Cardiac muscle cell (in vitro differentiated cells and primary cell): ENCODE results near the gene PCNP. TPM values are rescaled to one million over a fixed set of nuclear protein-coding genes. Genes with fewer than 3 reads are reported as not detected.
"Not testable (repeated sequence)": the region's sequence is repeated elsewhere in the genome, so short reads cannot be mapped to it uniquely, and the experiment has no call there.

Experiments used
- DNase-seq, 2 donors: peaks; one replicate each; pipeline versions ENCODE4 v3.0.0 to v3.0.0-alpha.2; 2010 to 2017; ENCODE audit warnings: low read depth in 1 of 2, low spot score in 1 of 2
- H3K27ac ChIP-seq: fragments of 200-600 bp; sonication (generic); 2 replicates; pipeline ENCODE4 v1.5.1; 2016
- H3K27me3 ChIP-seq: fragments of 200-600 bp; sonication (generic); 2 replicates; pipeline ENCODE4 v1.6.0; 2016; ENCODE audit warnings: control low read depth
- H3K36me3 ChIP-seq: fragments of 200-600 bp; sonication (generic); 2 replicates; pipeline ENCODE4 v1.5.1; 2016; ENCODE audit warnings: control low read depth
- H3K4me1 ChIP-seq: fragments of 200-600 bp; sonication (generic); 2 replicates; pipeline ENCODE4 v1.8.1; 2017; ENCODE audit warnings: low read depth, mild to moderate bottlenecking, mixed run types
- H3K4me3 ChIP-seq: fragments of 200-600 bp; sonication (generic); 2 replicates; pipeline ENCODE4 v1.5.1; 2016; ENCODE audit warnings: mild to moderate bottlenecking
- H3K9me3 ChIP-seq: fragments of 200-600 bp; sonication (generic); 2 replicates; pipeline ENCODE4 v1.5.1; 2017; ENCODE audit warnings: low read depth, mild to moderate bottlenecking, control low read depth
- polyA plus RNA-seq: library from polyadenylated mRNA; unstranded; fragments of >200 nt; fragmentation: Nextera tagmentation; extraction: Ambion mirVana; gene quantifications from 2 replicates; pipeline ENCODE4 v1.2.1, GENCODE V29; 2016
- total RNA-seq: library from RNA; depleted of rRNA; stranded (reverse); fragments of >200 nt; gene quantifications from 2 replicates; pipeline ENCODE4 v1.2.3, GENCODE V29; 2016
- TF ChIP-seq, protein P1 (sequence below): IDR thresholded peaks from 2 replicates; pipeline ENCODE4 v1.5.1; 2012; ENCODE audit warnings: low read depth, mild to moderate bottlenecking, low read length

Gene PCNP
- total and polyA plus RNA-seq, 2 experiments from 2014 or later = 64.5 to 119 TPM

DNA sequence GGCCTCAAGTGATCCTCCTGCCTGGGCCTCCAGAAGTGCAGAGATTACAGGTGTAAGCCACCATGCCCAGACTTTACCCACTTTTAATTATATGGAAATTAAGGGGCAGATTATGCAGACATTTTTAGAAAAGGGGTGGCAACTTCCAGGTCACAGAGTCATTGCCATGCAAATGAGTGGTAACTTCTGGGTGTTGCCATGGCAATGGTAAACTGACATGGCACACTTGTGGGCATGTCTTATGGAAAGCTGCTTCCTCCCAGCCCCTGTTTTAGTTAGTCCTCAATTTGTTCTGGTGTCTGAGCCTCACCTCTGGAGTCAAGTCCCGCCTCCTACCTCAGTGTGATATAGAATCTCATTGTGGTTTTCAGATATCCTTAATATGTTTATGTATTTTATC is 49.7 kb downstream of the PCNP start:
- no peak for DNase-seq
- no peak overlapping the region for H3K27ac ChIP-seq
- no peaks in the 10 kb centered on the region for H3K36me3 ChIP-seq
- H3K27me3 ChIP-seq = no peaks in the 10 kb centered on the region
- no peak overlapping the region for H3K4me3 ChIP-seq
- TF ChIP-seq, protein P1, sequence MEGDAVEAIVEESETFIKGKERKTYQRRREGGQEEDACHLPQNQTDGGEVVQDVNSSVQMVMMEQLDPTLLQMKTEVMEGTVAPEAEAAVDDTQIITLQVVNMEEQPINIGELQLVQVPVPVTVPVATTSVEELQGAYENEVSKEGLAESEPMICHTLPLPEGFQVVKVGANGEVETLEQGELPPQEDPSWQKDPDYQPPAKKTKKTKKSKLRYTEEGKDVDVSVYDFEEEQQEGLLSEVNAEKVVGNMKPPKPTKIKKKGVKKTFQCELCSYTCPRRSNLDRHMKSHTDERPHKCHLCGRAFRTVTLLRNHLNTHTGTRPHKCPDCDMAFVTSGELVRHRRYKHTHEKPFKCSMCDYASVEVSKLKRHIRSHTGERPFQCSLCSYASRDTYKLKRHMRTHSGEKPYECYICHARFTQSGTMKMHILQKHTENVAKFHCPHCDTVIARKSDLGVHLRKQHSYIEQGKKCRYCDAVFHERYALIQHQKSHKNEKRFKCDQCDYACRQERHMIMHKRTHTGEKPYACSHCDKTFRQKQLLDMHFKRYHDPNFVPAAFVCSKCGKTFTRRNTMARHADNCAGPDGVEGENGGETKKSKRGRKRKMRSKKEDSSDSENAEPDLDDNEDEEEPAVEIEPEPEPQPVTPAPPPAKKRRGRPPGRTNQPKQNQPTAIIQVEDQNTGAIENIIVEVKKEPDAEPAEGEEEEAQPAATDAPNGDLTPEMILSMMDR = no peak
- H3K9me3 ChIP-seq = no peaks in the 10 kb centered on the region
- no peaks in the 10 kb centered on the region for H3K4me1 ChIP-seq

DNA sequence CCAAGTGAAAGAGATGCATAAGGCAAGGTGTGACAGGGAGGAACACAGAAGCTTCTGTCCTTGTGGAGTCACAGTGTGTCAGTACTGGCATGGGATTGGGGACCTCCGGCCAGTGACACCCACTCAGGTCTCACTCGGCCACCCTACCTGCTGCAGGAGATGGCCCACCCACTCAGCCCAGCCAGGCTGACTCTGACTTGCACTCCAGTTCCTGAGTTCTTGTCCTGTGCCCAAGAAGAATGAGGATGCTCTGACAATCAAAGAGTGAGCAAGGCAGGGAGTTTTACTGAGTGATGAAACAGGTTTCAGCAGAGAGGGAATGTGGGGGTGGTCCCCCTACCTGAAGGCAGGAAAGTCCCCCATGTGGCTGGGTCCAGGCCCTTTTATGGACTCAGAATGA is 50.9 kb downstream of the PCNP start:
- H3K27ac ChIP-seq = no peak overlapping the region
- H3K4me3 ChIP-seq = no peak overlapping the region
- no peaks in the 10 kb centered on the region for H3K27me3 ChIP-seq
- H3K4me1 ChIP-seq = no peaks in the 10 kb centered on the region
- DNase-seq = no peak
- TF ChIP-seq, protein P1 = no peak
- no peaks in the 10 kb centered on the region for H3K36me3 ChIP-seq
- no peaks in the 10 kb centered on the region for H3K9me3 ChIP-seq

DNA sequence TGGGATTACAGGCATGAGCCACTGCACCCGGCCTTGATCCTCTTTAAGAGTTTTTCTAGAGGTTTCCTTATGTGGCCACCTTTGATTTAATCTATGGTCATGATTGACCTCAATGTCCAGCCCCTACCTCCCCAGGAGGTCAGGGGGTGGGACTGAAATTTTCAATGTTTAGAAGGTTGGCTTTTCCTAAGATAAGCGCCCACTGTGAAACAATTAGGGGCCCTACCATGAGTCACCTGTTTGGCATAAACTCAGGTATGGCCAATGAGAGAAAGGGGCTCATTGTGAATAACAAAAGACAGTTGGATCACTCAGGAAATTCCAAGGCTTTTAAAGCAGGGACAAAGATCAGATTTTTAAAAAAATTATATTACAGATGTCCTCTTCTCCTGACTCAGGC is 51.9 kb downstream of the PCNP start:
- no peak for DNase-seq

DNA sequence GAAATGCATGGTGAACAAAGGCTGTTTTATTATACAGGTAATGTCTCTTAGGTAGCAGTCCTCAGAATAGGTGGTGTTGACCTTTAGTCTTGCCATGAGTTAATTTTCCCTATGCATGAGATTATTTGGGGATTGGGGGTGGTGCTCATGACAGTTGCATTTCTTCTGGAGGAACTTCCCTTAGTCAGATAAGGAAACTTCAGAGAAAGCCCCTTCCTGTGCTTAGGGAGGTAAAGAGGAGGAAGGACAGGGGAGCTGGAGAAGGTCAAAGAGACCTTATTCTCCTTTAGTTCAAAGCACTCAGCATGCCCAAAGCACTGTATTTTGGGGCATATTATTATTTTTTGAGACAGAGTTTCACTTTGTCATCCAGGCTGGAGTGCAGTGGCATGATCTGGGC is 55.2 kb downstream of the PCNP start:
- H3K4me1 ChIP-seq = no peaks in the 10 kb centered on the region
- TF ChIP-seq, protein P1 = no peak
- H3K27me3 ChIP-seq = no peaks in the 10 kb centered on the region
- no peak overlapping the region for H3K27ac ChIP-seq
- H3K4me3 ChIP-seq = no peak overlapping the region
- DNase-seq = no peak
- H3K36me3 ChIP-seq = no peaks in the 10 kb centered on the region
- H3K9me3 ChIP-seq = no peaks in the 10 kb centered on the region

More for the DNA sequence above, 51.9 kb downstream of the PCNP start:
- H3K36me3 ChIP-seq = no peaks in the 10 kb centered on the region
- H3K27me3 ChIP-seq = no peaks in the 10 kb centered on the region
- H3K27ac ChIP-seq = no peak overlapping the region
- H3K4me3 ChIP-seq = no peak overlapping the region
- TF ChIP-seq, protein P1 = no peak
- no peaks in the 10 kb centered on the region for H3K9me3 ChIP-seq
- H3K4me1 ChIP-seq = no peaks in the 10 kb centered on the region

DNA sequence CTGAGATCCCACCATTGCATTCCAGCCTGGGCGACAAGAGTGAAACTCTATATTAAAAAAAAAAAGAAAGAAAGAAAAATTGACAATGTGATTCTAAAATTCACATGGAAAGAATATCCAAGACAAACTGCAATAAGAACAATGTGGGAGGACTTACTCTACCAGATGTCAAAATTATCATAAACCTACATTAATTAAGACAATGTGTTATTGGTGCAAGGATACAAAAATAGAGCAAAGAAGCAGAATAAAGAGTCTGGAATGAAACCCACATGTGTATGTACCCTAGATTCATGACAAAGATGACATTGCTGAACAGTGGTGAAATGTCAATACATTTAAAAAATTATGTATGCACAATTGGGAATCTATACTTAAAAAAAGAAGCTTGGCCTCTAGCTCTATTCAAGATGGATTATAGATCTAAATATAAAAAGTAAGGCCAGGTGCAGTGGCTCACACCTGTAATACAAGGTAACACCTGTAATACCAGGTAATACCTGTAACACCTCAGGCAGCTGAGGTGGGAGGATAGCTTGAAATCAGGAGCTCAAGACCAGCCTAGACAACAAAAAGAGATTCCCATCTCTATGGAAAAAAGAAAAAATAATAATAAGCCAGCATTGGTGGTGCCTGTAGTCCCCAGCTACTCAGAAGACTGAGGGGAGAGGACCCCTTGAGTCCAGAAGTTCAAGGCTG is 57.3 kb downstream of the PCNP start:
- no peaks in the 10 kb centered on the region for H3K36me3 ChIP-seq
- TF ChIP-seq, protein P1 = no peak
- H3K9me3 ChIP-seq = no peaks in the 10 kb centered on the region
- no peaks in the 10 kb centered on the region for H3K27me3 ChIP-seq
- no peak overlapping the region for H3K4me3 ChIP-seq
- H3K4me1 ChIP-seq = no peaks in the 10 kb centered on the region
- H3K27ac ChIP-seq = no peak overlapping the region
- DNase-seq = no peak

DNA sequence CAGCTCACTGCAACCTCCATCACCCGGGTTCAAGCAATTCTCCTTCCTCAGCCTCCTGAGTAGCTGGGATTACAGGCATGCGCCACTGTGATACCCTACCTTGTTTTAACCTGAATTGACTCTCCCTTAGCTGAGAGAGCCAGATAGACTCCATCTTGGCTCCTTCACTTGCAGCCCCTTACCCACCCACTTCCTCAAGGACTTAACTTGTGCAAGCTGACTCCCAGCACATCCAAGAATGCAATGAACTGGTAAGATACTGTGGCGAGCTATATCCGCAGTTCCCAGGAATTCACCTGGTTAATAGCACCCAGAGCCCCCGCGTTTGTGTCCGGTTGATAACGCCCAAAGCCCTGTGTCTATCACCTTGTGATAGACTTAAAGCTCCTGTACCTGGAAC is 58.0 kb downstream of the PCNP start:
- H3K4me3 ChIP-seq, H3K4me1 ChIP-seq, H3K36me3 ChIP-seq, H3K9me3 ChIP-seq, H3K27ac ChIP-seq, H3K27me3 ChIP-seq, DNase-seq: not testable (repeated sequence)
